Aorta (tissue), 5 donors: ENCODE measurements around the gene PAQR7. TPM values are rescaled to one million over a fixed set of nuclear protein-coding genes. Genes with fewer than 3 reads are reported as not detected.

Source experiments
- ATAC-seq: fragments of 200-7000 bp; cut with Tn5 transposase; one replicate; pipeline ENCODE4 v1.9.1; 2022; ENCODE audit warnings: moderate library complexity; ENCODE audit not compliant: low FRiP score
- DNase-seq, 2 donors: peaks; one replicate each; pipeline ENCODE4 v3.0.0-alpha.2; 2020
- H3K27ac ChIP-seq, 2 donors: one replicate each; pipeline ENCODE4 v1.5.1; 2013; ENCODE audit warnings: low read length in 2 of 2, mild to moderate bottlenecking in 2 of 2, moderate library complexity in 2 of 2, control low read depth in 1 of 2, inconsistent platforms in 1 of 2, low read depth in 1 of 2
- H3K27me3 ChIP-seq, 2 donors: one replicate each; pipeline ENCODE4 v1.6.1; 2013; ENCODE audit warnings: control low read depth in 1 of 2, low read length in 1 of 2, mild to moderate bottlenecking in 1 of 2, moderate library complexity in 1 of 2; ENCODE audit not compliant: insufficient read depth in 2 of 2, control insufficient read depth in 1 of 2
- H3K36me3 ChIP-seq, 2 donors: one replicate each; pipeline ENCODE4 v1.6.1; 2013; ENCODE audit warnings: control low read depth in 1 of 2, low read length in 1 of 2, mild to moderate bottlenecking in 1 of 2; ENCODE audit not compliant: insufficient read depth in 2 of 2, control insufficient read depth in 1 of 2
- H3K4me1 ChIP-seq, 2 donors: one replicate each; pipeline ENCODE4 v1.6.1; 2013; ENCODE audit warnings: low read length in 2 of 2, control low read depth in 1 of 2, mild to moderate bottlenecking in 1 of 2, moderate library complexity in 1 of 2; ENCODE audit not compliant: insufficient read depth in 2 of 2, control insufficient read depth in 1 of 2
- H3K4me3 ChIP-seq, 2 donors: one replicate each; pipeline ENCODE4 v1.5.1; 2013; ENCODE audit warnings: low read length in 2 of 2, control low read depth in 1 of 2, mild to moderate bottlenecking in 1 of 2
- H3K9me3 ChIP-seq: one replicate; pipeline ENCODE4 v1.6.1; 2013; ENCODE audit warnings: mild to moderate bottlenecking, low read length; ENCODE audit not compliant: control insufficient read depth
- WGBS, 2 donors: extraction: QIAGEN DNeasy Blood & Tissue Kit; methylation state at CpG; one replicate each; pipeline ENCODE4 v1.1.7; 2013; 5-methylcytosine and 5-hydroxymethylcytosine counted together
- intact Hi-C, 2 donors: fragments of 100-400 bp; cut with DNase I; formaldehyde crosslinking; loops; one replicate each; pipeline versions ENCODE4 v1.14.2 to v1.15.0; 2022
- microRNA-seq, 2 donors: library from miRNA; unstranded; fragments of <30 nt; microRNA quantifications; one replicate each; pipeline ENCODE4 v1.2.0, GENCODE V29; 2020
- polyA plus RNA-seq, 2 donors: library from polyadenylated mRNA; stranded (reverse); fragments of 200-250 nt; gene quantifications; one replicate each; pipeline ENCODE4 v1.2.3, GENCODE V29; 2013
- total RNA-seq, 2 donors: library from RNA; stranded (reverse); fragmentation: NEBNext Ultra II Directional; extraction: Animal tissue kit (Norgen Biotek cat#: 25700); gene quantifications; one replicate each; pipeline ENCODE4 v1.2.1, GENCODE V29; 2021
- donor health status: healthy with polysubstance abuse.
- donor health status: Bipolar disorder and iron deficiency.
- donor health status: DM: no; HTN: no; CAD: no.
- donor health status: DM: no; HTN: no; CAD: no.
- donor health status: DM: yes; HTN: yes; CAD: no.

PAQR7 gene
- total and polyA plus RNA-seq, 4 donors = 6.4 to 11.3 (median 8.2) TPM

DNA sequence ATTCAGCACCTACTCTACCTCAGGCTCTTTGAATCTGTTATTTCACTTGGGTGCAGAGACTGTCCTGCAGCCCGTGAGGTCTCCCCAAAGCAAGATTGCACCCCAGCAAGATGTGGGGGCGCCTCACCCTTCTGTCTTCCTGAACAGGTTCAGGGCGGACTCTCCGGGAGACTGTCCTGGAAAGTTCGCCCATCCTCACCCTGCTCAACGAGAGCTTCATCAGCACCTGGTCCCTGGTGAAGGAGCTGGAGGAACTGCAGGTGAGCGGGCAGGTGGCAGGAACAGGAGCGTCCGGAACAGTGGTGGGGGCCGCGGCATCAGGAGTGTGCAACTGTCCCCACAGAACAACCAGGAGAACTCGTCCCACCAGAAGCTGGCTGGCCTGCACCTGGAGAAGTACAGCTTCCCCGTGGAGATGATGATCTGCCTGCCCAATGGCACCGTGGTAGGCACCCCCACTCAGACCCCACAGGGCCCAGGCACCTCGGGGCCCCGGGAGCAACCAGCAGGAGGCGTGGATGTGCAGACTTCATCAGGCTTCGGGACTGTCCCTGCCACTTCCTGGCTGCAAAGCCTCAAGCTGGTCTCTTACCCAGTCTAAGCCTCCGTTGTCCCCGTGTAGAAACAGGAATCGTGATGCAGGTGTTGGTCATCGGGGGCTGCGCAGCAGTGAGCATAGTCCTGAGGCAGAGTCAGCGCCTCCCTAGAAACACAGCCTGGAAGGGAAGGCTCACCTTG, 61.6 kb downstream of the PAQR7 start:
- no peak for DNase-seq
- no peak for ATAC-seq
- H3K36me3 ChIP-seq = peaks cover 0 to 4% of the 10 kb centered on the region in 2 donors
- H3K27me3 ChIP-seq = no peaks in the 10 kb centered on the region
- WGBS, 2 donors = 88 to 93% methylated on average over 24 of the region's 24 CpGs
- H3K4me1 ChIP-seq = no peaks in the 10 kb centered on the region
- no peak overlapping the region for H3K4me3 ChIP-seq
- intact Hi-C loops = loop anchor here in 1 of 2 donors (5.0 kb wide), 1 partner anchor 412 kb away; no protein-coding TSS in a partner anchor
- H3K27ac ChIP-seq = no peak overlapping the region
- no peaks in the 10 kb centered on the region for H3K9me3 ChIP-seq

DNA sequence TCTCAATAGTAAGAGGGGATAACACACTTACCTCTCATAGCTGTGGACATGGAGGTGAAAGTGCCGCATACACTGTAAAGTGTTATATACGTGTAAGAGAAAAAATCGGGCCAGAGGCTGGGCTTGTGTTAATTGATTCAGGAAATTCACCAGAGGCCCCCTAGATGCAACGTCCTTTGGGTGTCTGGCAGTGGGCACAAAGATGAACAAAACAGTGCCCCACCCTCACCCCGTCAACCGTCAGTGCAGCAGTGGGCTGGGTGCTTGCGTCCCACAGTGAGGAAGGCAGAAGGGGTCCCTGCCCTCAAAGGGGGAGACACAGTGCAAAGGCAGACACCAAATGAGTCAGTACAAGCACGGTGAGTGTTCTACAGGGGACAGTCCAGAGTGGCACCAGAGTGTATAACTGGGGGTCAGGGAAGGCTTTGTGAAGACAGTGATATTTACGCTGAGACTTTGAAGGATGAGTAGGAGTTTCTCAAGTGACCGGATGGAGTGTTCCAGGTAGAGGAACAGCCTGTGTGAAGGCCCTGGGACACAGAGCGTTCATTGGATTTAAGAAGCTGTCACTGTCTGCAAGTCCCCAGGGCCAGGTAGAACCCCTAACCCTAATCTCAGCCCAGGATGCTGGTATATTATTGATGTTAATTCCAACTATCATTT, 62.3 kb downstream of the PAQR7 start:
- 80 to 81% methylated on average over 11 of the region's 11 CpGs for WGBS, 2 donors
- no peaks in the 10 kb centered on the region for H3K9me3 ChIP-seq
- no peaks in the 10 kb centered on the region for H3K27me3 ChIP-seq
- peaks cover 0 to 4% of the 10 kb centered on the region in 2 donors for H3K36me3 ChIP-seq
- intact Hi-C loops = loop anchor here in 1 of 2 donors (5.0 kb wide), 1 partner anchor 411 kb away; no protein-coding TSS in a partner anchor
- no peak overlapping the region for H3K4me3 ChIP-seq
- no peaks in the 10 kb centered on the region for H3K4me1 ChIP-seq
- ATAC-seq (no peak), DNase-seq (no peak)
- H3K27ac ChIP-seq = no peak overlapping the region

Small RNAs within 50 kb of the gene (microRNA-seq; reads per million reads assigned to microRNA genes)
- gene MIR3917 = 0 to 1.8 reads per million in 2 donors

Other genes with a start within 250 kb of the PAQR7 start
- gene SELENON, start 75.5 kb downstream of the PAQR7 start, total RNA-seq = 10 to 100 TPM; 68.0 to 79.4 TPM
- 10 to 100 TPM; 13.1 to 36.9 TPM for gene SELENON, start 75.5 kb downstream of the PAQR7 start, polyA plus RNA-seq
- gene MTFR1L, start 55.8 kb downstream of the PAQR7 start, total RNA-seq = 10 to 100 TPM; 54.0 to 59.6 TPM
- gene MTFR1L, start 55.8 kb downstream of the PAQR7 start, polyA plus RNA-seq = 10 to 100 TPM; 52.2 to 72.3 TPM
- not detected for gene AUNIP, start 16.3 kb downstream of the PAQR7 start, total RNA-seq
- not detected for gene AUNIP, start 16.3 kb downstream of the PAQR7 start, polyA plus RNA-seq
- 10 to 100 TPM; 34.5 to 37.6 TPM for gene STMN1, start 30.7 kb upstream of the PAQR7 start, total RNA-seq
- gene STMN1, start 30.7 kb upstream of the PAQR7 start, polyA plus RNA-seq = 10 to 100 TPM; 28.2 to 56.1 TPM
- 1 to 10 TPM; 4.8 to 6.4 TPM for gene PAFAH2, start 122.4 kb upstream of the PAQR7 start, total RNA-seq
- 1 to 10 TPM; 3.7 to 4.9 TPM for gene PAFAH2, start 122.4 kb upstream of the PAQR7 start, polyA plus RNA-seq
- gene EXTL1, start 146.1 kb upstream of the PAQR7 start, total RNA-seq = 1 to 10 TPM in 1 of 2 donors, under 1 TPM in 1; 0.29 to 1.3 TPM
- under 1 TPM in 1 of 2 donors, not detected in 1; 0.33 TPM for gene EXTL1, start 146.1 kb upstream of the PAQR7 start, polyA plus RNA-seq
- gene SLC30A2, start 170.4 kb upstream of the PAQR7 start, total RNA-seq = not detected
- gene SLC30A2, start 170.4 kb upstream of the PAQR7 start, polyA plus RNA-seq = under 1 TPM in 1 of 2 donors, not detected in 1; 0.13 TPM
- under 1 TPM; 0.19 to 0.24 TPM for gene TRIM63, start 191.9 kb upstream of the PAQR7 start, total RNA-seq
- 1 to 10 TPM in 1 of 2 donors, under 1 TPM in 1; 0.36 to 1.5 TPM for gene TRIM63, start 191.9 kb upstream of the PAQR7 start, polyA plus RNA-seq
- gene PDIK1L, start 236.1 kb upstream of the PAQR7 start, total RNA-seq = 1 to 10 TPM; 6.5 to 7.5 TPM
- 1 to 10 TPM; 2.0 to 3.8 TPM for gene PDIK1L, start 236.1 kb upstream of the PAQR7 start, polyA plus RNA-seq